Esophagus muscularis mucosa (tissue), 4 donors: ENCODE measurements around the gene TMEM14C.

Source experiments
- CTCF ChIP-seq, 3 experiments: fragments of 200-600 bp in 2 of 3; fragments of 450-650 bp in 1 of 3; sonication (generic) in 2 of 3; IDR thresholded peaks; one replicate each; pipeline ENCODE4 v1.5.1; 2017 to 2019; ENCODE audit warnings: antibody characterized with exemption in 3 of 3, mild to moderate bottlenecking in 2 of 3, moderate library complexity in 1 of 3
- EP300 ChIP-seq: sonication (generic); formaldehyde crosslinking; IDR thresholded peaks from one replicate; pipeline ENCODE4 v1.6.1; 2017; ENCODE audit warnings: antibody characterized with exemption
- POLR2AphosphoS5 ChIP-seq, 2 donors: sonication (generic); formaldehyde crosslinking; IDR thresholded peaks; one replicate each; pipeline ENCODE4 v1.6.1; 2017; ENCODE audit warnings: antibody characterized with exemption in 2 of 2

- no peak for TF ChIP-seq CTCF (IDR thresholded peaks at IDR 0.05)
- no peak for TF ChIP-seq EP300
- TF ChIP-seq POLR2AphosphoS5 (IDR thresholded peaks at IDR 0.05): no peak
These were observed 24.0 kb downstream of the TMEM14C start for GRCh38 chr6:10746915-10747250.
